A549 (cell line): ENCODE measurements around the gene BEND7. TPM values are rescaled to one million over a fixed set of nuclear protein-coding genes. Genes with fewer than 3 reads are reported as not detected.

ENCODE experiments used
- ATAC-seq, 2 experiments: fragments of 200-7000 bp in 1 of 2; fragments of >200 bp in 1 of 2; cut with Nextera tagmentation in 1 of 2; cut with Tn5 transposase in 1 of 2; 3 replicates each; pipeline versions ENCODE4 v1.8.0 to v1.9.1; 2018 to 2020; ENCODE audit warnings: mild to moderate bottlenecking in 1 of 2, moderate library complexity in 1 of 2
- CTCF ChIA-PET: fragments of 300-600 bp; sonication (Branson Sonifier 250); formaldehyde crosslinking; extraction: SDS; loops from one replicate; lab custom pipeline; 2021; ENCODE audit warnings: antibody characterized with exemption, inconsistent platforms; lab: Yijun Ruan, JAX
- POLR2A ChIA-PET: fragments of 350-600 bp; formaldehyde crosslinking; extraction: SDS; loops from one replicate; lab custom pipeline; 2021; ENCODE audit warnings: antibody characterized with exemption, inconsistent platforms; lab: Yijun Ruan, JAX
- DNase-seq, 2 experiments: peaks; one replicate each; pipeline versions ENCODE4 v3.0.0 to v3.0.0-alpha.2; 2011 to 2016; ENCODE audit warnings: low read depth in 1 of 2, low spot score in 1 of 2
- FAIRE-seq: peaks from 2 replicates; lab custom pipeline; 2011; peaks lifted over from hg19 to GRCh38; lab: Jason Lieb, UNC
- H3K27ac ChIP-seq, 2 experiments: fragments of >200 bp; sonication (Bioruptor Twin); formaldehyde crosslinking; 3 replicates each; pipeline ENCODE4 v1.5.1; 2016 to 2017
- H3K4me1 ChIP-seq: fragments of >200 bp; sonication (Bioruptor Twin); formaldehyde crosslinking; 3 replicates; pipeline ENCODE4 v1.6.1; 2016
- H3K4me2 ChIP-seq: fragments of >200 bp; sonication (Bioruptor Twin); formaldehyde crosslinking; 3 replicates; pipeline ENCODE4 v1.6.1; 2016
- H3K4me3 ChIP-seq: fragments of >200 bp; sonication (Bioruptor Twin); formaldehyde crosslinking; 3 replicates; pipeline ENCODE4 v1.5.1; 2016
- H3K9me3 ChIP-seq: fragments of >200 bp; sonication (Bioruptor Twin); formaldehyde crosslinking; 3 replicates; pipeline ENCODE4 v1.6.1; 2016
- CBX8 ChIP-seq: fragments of 200-600 bp; sonication (generic); IDR thresholded peaks from 2 replicates; pipeline ENCODE4 v1.6.1; 2016
- CTCF ChIP-seq: fragments of >200 bp; sonication (Bioruptor Twin); formaldehyde crosslinking; IDR thresholded peaks from 3 replicates; pipeline ENCODE4 v1.5.1; 2016
- EHF ChIP-seq: fragments of 250-450 bp; sonication (Bioruptor Pico); IDR thresholded peaks from 2 replicates; pipeline ENCODE4 v1.5.0; 2020; ENCODE audit warnings: mild to moderate bottlenecking
- EHMT2 ChIP-seq: fragments of 200-600 bp; sonication (generic); IDR thresholded peaks from 2 replicates; pipeline ENCODE4 v1.6.1; 2016; ENCODE audit warnings: antibody characterized with exemption, low read depth, mild to moderate bottlenecking, moderate library complexity
- ESRRA ChIP-seq: fragments of 150-350 bp; IDR thresholded peaks from 2 replicates; pipeline ENCODE4 v1.6.1; 2014; ENCODE audit warnings: mild to moderate bottlenecking, low read length, borderline replicate concordance
- FOSL2 ChIP-seq, 2 experiments: fragments of 450-650 bp in 1 of 2; fragments of >200 bp in 1 of 2; sonication (Bioruptor Twin) in 1 of 2; formaldehyde crosslinking; IDR thresholded peaks; 2 replicates each; pipeline versions ENCODE4 v1.5.0 to v1.6.1; 2016 to 2020; ENCODE audit warnings: mild to moderate bottlenecking in 1 of 2, moderate library complexity in 1 of 2
- HOXA7 ChIP-seq: fragments of 250-450 bp; sonication (Bioruptor Pico); IDR thresholded peaks from 2 replicates; pipeline ENCODE4 v1.5.0; 2020; ENCODE audit warnings: mild to moderate bottlenecking, moderate library complexity
- KDM1A ChIP-seq: fragments of 200-600 bp; sonication (generic); IDR thresholded peaks from 2 replicates; pipeline ENCODE4 v1.6.1; 2016; ENCODE audit warnings: low read depth, mild to moderate bottlenecking
- KDM5A ChIP-seq: fragments of 200-600 bp; sonication (generic); IDR thresholded peaks from 2 replicates; pipeline ENCODE4 v1.6.1; 2016; ENCODE audit warnings: antibody characterized with exemption, mild to moderate bottlenecking
- MAZ ChIP-seq: fragments of 150-350 bp; IDR thresholded peaks from 2 replicates; pipeline ENCODE4 v1.6.1; 2014; ENCODE audit warnings: antibody characterized with exemption, low read depth, low read length, borderline replicate concordance
- NPAS2 ChIP-seq: fragments of 250-450 bp; sonication (Bioruptor Pico); IDR thresholded peaks from 2 replicates; pipeline ENCODE4 v1.8.0; 2022; ENCODE audit warnings: mild to moderate bottlenecking, moderate library complexity, borderline replicate concordance
- PHF8 ChIP-seq: fragments of 200-600 bp; sonication (generic); IDR thresholded peaks from 2 replicates; pipeline ENCODE4 v1.6.1; 2016; ENCODE audit warnings: low read depth, mild to moderate bottlenecking, antibody characterized with exemption, moderate library complexity, borderline replicate concordance
- POLR2AphosphoS2 ChIP-seq: conservative IDR thresholded peaks from 2 replicates; pipeline ENCODE4 v1.6.1; 2012; ENCODE audit warnings: low read length, improper control_type of control experiment, inconsistent platforms
- RARB ChIP-seq: fragments of 250-450 bp; sonication (Bioruptor Pico); IDR thresholded peaks from 2 replicates; pipeline ENCODE4 v1.8.0; 2021; ENCODE audit warnings: mild to moderate bottlenecking, moderate library complexity
- RCOR1 ChIP-seq: fragments of 150-350 bp; IDR thresholded peaks from 2 replicates; pipeline ENCODE4 v1.6.1; 2014; ENCODE audit warnings: antibody characterized with exemption, low read length, low read depth
- SMC3 ChIP-seq: fragments of >200 bp; sonication (Bioruptor Twin); formaldehyde crosslinking; IDR thresholded peaks from 3 replicates; pipeline ENCODE4 v1.6.1; 2018; ENCODE audit warnings: inconsistent platforms
- ZFP36 ChIP-seq: fragments of 450-650 bp; IDR thresholded peaks from 2 replicates; pipeline ENCODE4 v1.6.1; 2014; ENCODE audit warnings: borderline replicate concordance; ENCODE audit not compliant: partially characterized antibody
- ZSCAN20 ChIP-seq: fragments of 250-450 bp; sonication (Bioruptor Pico); IDR thresholded peaks from 2 replicates; pipeline ENCODE4 v1.8.0; 2022; ENCODE audit warnings: mild to moderate bottlenecking, moderate library complexity
- WGBS: methylation state at CpG from one replicate; pipeline ENCODE4 v1.1.6; 2017; ENCODE audit errors: missing lambda C conversion rate; 5-methylcytosine and 5-hydroxymethylcytosine counted together
- polyA plus RNA-seq, 4 experiments: library from polyadenylated mRNA; depleted of rRNA in 3 of 4; stranded (reverse); fragments of >200 nt; fragmentation: RNase III in 1 of 4; extraction: RNeasy Plus Mini Kit Qiagen cat#74134 plus additional on column Dnase treatment in 1 of 4; gene quantifications; 2 replicates in 3 of 4; 3 replicates in 1 of 4; pipeline ENCODE4 v1.2.3, GENCODE V29; 2011 to 2017
- TF ChIP-seq, protein P1 (sequence below): fragments of >200 bp; sonication (Bioruptor Twin); formaldehyde crosslinking; IDR thresholded peaks from 2 replicates; pipeline ENCODE4 v1.6.1; 2016
- TF ChIP-seq, protein P2 (sequence below): fragments of 250-450 bp; sonication (Bioruptor Pico); IDR thresholded peaks from 2 replicates; pipeline ENCODE4 v1.5.0; 2020; ENCODE audit warnings: low read depth, mild to moderate bottlenecking, moderate library complexity
- TF ChIP-seq, protein P3 (sequence below): fragments of 250-450 bp; sonication (Bioruptor Pico); IDR thresholded peaks from 2 replicates; pipeline ENCODE4 v1.5.0; 2021; ENCODE audit warnings: mild to moderate bottlenecking, moderate library complexity, borderline replicate concordance

The BEND7 gene
- polyA plus RNA-seq, 2 of the 4 experiments (the other 2 are of a cell fraction) = 7.9 to 12.2 TPM

DNA sequence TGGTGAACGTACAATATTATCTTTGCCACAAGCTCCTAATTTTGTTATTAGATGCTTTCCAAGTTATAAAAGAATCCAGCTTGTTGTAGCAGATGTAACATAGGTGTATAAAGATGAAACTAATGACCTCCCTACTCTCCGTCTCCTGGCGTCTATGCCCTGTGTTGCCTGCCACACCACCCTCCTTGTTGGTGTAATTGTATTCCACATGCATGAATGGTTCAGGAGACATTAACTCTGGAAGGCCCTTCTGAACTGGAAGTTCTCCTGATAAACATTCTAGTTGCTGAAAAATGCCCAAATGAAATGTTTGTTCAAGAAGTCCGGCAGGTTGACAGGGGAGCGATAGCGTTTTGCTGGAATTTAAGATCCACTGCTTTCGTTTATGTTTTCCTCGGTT, 126.8 kb downstream of the BEND7 start:
- H3K27ac ChIP-seq = no peak overlapping the region
- no peaks in the 10 kb centered on the region for H3K4me1 ChIP-seq
- TF ChIP-seq FOSL2 (IDR thresholded peaks at IDR 0.05) (no peak), FOSL2 (CRISPR knock-in tag; IDR thresholded peaks at IDR 0.05) (no peak), ESRRA (no peak), NPAS2 (no peak), MAZ (no peak), KDM1A (no peak), RARB (CRISPR knock-in tag) (no peak), ZFP36 (no peak)
- TF ChIP-seq, protein P1, sequence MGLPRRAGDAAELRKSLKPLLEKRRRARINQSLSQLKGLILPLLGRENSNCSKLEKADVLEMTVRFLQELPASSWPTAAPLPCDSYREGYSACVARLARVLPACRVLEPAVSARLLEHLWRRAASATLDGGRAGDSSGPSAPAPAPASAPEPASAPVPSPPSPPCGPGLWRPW = no peak
- peaks cover 9% of the 10 kb centered on the region; the same call in 2 of the 3 replicates for H3K9me3 ChIP-seq
- H3K4me3 ChIP-seq = no peak overlapping the region
- no peak overlapping the region for H3K4me2 ChIP-seq
- 77% methylated on average over 8 of the region's 8 CpGs for WGBS
- POLR2A ChIA-PET = no interaction called here
- no peak for FAIRE-seq
- no peak for ATAC-seq
- DNase-seq = no peak
- CTCF ChIA-PET = interaction anchor here (1.0 kb wide), 1 partner anchor 30 kb away, joined by 5 read pairs; no protein-coding TSS in a partner anchor

GRCh38 chr10:13401142-13401541, 127.7 kb downstream of the BEND7 start:
- CTCF ChIA-PET = no interaction called here
- peaks cover 9% of the 10 kb centered on the region; the same call in 2 of the 3 replicates for H3K9me3 ChIP-seq

More at GRCh38 chr10:13401142-13401541, 127.7 kb downstream of the BEND7 start:
- DNase-seq (no peak), ATAC-seq (no peak), FAIRE-seq (no peak)
- H3K4me1 ChIP-seq = no peaks in the 10 kb centered on the region
- no peak overlapping the region for H3K4me3 ChIP-seq
- TF ChIP-seq, protein P2, sequence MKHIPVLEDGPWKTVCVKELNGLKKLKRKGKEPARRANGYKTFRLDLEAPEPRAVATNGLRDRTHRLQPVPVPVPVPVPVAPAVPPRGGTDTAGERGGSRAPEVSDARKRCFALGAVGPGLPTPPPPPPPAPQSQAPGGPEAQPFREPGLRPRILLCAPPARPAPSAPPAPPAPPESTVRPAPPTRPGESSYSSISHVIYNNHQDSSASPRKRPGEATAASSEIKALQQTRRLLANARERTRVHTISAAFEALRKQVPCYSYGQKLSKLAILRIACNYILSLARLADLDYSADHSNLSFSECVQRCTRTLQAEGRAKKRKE = no peak
- no peak for TF ChIP-seq ZFP36
- no peak for TF ChIP-seq EHF
- no peak for TF ChIP-seq NPAS2
- TF ChIP-seq KDM5A = no peak
- TF ChIP-seq RCOR1 = no peak
- TF ChIP-seq, protein P1 = no peak
- TF ChIP-seq HOXA7 = no peak
- no peak for TF ChIP-seq POLR2AphosphoS2
- TF ChIP-seq PHF8 = no peak
- no peak for TF ChIP-seq ZSCAN20 (CRISPR knock-in tag)
- TF ChIP-seq, protein P3, sequence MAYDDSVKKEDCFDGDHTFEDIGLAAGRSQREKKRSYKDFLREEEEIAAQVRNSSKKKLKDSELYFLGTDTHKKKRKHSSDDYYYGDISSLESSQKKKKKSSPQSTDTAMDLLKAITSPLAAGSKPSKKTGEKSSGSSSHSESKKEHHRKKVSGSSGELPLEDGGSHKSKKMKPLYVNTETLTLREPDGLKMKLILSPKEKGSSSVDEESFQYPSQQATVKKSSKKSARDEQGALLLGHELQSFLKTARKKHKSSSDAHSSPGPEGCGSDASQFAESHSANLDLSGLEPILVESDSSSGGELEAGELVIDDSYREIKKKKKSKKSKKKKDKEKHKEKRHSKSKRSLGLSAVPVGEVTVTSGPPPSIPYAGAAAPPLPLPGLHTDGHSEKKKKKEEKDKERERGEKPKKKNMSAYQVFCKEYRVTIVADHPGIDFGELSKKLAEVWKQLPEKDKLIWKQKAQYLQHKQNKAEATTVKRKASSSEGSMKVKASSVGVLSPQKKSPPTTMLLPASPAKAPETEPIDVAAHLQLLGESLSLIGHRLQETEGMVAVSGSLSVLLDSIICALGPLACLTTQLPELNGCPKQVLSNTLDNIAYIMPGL (CRISPR knock-in tag) = no peak
- no peak for TF ChIP-seq KDM1A
- no peak for TF ChIP-seq RARB (CRISPR knock-in tag)
- no peak for TF ChIP-seq CTCF
- TF ChIP-seq SMC3 = no peak
- no peak for TF ChIP-seq EHMT2
- no peak for TF ChIP-seq CBX8
- POLR2A ChIA-PET = no interaction called here
- 42% methylated on average over 3 of the region's 3 CpGs for WGBS
- no peak overlapping the region for H3K27ac ChIP-seq
- H3K4me2 ChIP-seq = no peak overlapping the region
